ENCODE results near the gene SLCO2A1. TPM values are rescaled to one million over a fixed set of nuclear protein-coding genes. Genes with fewer than 3 reads are reported as not detected.
"Not testable (repeated sequence)": the region's sequence is repeated elsewhere in the genome, so short reads cannot be mapped to it uniquely, and the experiment has no call there.

Gene SLCO2A1
- total RNA-seq (2014; rRNA removed; shearing (Covaris generic)): 0.33 and 2.4 TPM in 2 replicates

DNA sequence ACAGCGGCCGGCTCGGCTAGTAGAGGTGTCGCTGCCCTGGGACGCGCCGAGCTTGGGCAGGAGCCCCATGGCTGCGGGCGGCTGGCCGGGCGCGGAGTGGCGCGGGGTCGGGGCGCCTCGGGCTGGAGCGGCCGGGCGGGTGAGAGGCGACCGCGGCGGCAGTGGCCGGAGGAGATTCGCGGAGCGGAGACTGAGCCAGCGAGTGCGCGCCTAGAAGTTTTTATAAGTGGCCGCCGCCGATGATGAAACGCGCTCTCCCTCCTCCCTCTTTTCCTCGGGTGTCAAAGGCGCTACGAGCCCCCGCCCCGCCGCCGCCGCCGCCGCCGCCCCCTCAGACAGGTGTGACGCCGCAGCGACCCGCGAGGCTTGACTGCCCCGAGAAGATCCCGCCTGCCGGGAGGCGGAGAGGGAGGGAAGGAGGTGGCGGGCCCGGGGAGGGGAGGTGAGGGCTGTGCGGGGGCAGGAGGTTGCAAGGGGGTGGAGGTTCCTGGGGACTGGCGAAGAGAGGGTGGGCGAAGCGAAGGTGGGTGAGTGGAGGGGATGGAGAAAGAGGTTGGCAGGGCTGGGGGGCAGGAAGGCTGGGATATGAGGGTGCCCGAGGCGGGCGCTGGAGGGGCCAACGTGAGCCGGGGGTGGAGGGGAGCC, at the start of gene SLCO2A1:
TSS of gene SLCO2A1 (minus strand) at position 192 of the 645 bp plus-strand sequence. CDS start at position 69, 123 bp downstream.
- H3K27me3 ChIP-seq (ENCODE audit: control insufficient read depth, insufficient read depth, low read length): peaks cover 30% of the 10 kb centered on the region
- peak within 1 kb of the TSS; percentile 67 for H3K4me3 ChIP-seq (ENCODE audit: insufficient read depth, low read depth, low read length)
- no peaks in the 10 kb centered on the region for H3K36me3 ChIP-seq (replicated peaks; ENCODE audit: control insufficient read depth, insufficient read depth, low read length)
- DNase-seq: peak; percentile 90

DNA sequence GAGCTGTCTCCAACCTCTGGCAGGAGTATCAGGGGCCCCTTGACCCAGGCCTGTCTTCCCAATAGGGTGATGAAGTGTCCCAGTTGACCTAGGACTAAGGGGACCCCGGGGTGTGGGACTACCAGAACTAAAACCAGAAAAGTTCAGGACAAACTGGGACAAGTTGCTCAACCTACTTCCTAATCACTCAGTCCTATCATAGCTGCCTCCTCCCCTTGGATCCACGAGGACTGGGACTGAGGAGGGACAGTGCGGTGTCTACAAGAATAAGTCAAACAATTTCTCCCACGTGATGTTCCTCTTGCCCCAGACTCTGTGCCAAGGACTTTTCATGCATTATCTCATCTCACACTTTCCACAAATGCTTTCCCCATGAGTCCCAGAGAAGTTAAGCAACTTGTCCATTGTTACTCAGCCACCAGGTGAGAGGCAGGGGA, 49.4 kb upstream of the SLCO2A1 start:
- no peaks in the 10 kb centered on the region for H3K27me3 ChIP-seq (ENCODE audit: control insufficient read depth, insufficient read depth, low read length)
- no peak for DNase-seq
- H3K36me3 ChIP-seq (replicated peaks; ENCODE audit: control insufficient read depth, insufficient read depth, low read length): no peaks in the 10 kb centered on the region
- H3K4me3 ChIP-seq (ENCODE audit: insufficient read depth, low read depth, low read length): no peak overlapping the region

DNA sequence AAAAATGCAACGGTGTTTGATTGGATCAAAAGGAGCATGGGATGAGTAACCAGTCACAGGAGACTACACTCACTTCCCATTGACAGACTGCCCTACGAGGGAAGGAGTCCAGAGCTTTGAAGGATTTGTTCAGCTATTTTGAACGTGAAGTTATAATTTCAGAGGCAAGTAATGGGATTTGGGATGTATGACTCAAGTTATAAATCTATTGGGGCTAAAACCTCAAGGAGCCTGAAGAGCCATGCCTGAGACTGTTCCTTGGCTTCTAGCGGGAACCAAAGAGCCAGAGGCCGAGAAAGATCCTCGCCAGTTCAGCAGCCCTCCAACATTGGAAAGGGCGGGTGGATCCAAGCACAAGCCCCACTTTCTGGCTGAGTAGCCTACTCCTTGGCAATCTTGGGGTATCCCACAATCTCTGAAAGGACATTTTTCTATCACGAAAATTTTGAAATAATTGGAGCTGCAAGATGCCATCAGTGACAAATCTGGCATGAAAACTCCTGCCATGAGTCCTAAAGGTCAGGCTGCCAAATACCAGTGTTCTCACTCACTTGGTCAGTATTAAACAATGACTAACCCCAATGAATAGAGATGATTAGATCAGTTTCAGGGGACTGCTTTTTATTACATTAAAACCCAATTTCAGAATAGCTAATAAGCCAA, 48.6 kb upstream of the SLCO2A1 start:
- no peaks in the 10 kb centered on the region for H3K36me3 ChIP-seq (replicated peaks; ENCODE audit: control insufficient read depth, insufficient read depth, low read length)
- H3K4me3 ChIP-seq (ENCODE audit: insufficient read depth, low read depth, low read length): no peak overlapping the region
- no peaks in the 10 kb centered on the region for H3K27me3 ChIP-seq (ENCODE audit: control insufficient read depth, insufficient read depth, low read length)
- DNase-seq: no peak

DNA sequence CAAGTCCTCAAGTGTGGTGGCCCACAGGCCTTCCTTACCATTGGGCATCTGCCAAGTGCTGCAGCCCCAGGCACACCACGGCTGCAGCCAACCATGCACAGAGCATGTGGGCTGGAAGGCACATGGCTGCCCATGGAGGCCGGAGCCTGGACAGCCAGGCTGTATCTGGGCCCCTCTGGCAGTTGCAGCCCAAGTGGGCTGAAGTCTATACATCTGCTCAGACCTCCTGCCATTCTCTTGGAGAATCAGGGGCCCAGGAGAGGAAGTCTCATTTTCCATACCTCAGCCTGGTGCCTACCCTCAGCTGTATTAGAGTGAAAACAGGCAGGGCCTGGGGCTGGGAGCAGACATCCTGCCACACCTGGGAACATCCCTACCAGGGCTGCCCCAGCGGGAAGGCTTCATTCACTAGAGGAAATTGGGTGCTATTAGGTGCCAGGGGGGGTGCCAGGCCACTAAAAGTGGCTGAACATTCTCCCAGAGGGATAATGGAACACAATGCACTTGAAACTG, 48.0 kb upstream of the SLCO2A1 start:
- no peak overlapping the region for H3K4me3 ChIP-seq (ENCODE audit: insufficient read depth, low read depth, low read length)
- H3K36me3 ChIP-seq (replicated peaks; ENCODE audit: control insufficient read depth, insufficient read depth, low read length): no peaks in the 10 kb centered on the region
- DNase-seq: no peak
- H3K27me3 ChIP-seq (ENCODE audit: control insufficient read depth, insufficient read depth, low read length): no peaks in the 10 kb centered on the region

DNA sequence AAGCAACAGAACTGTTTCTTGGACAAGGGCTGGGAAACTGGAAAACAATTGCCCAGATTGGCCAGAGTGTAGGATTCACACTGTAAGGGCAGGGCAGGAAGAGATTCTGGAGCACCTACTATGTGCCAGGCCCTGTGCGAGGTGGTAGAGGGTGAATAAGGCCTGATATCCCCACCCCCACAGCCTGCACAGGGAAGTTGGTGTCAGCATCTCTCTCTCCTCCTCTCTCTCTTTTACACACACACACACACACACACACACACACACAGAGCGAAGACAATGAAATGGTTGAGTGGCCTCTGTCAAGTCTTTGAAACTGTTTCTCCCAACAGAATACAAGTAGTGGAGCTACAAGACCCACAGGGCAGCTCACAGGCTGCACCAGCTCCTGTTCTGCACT, 47.1 kb upstream of the SLCO2A1 start:
- no peak for DNase-seq
- Histone ChIP-seq H3K27me3 (ENCODE audit: control insufficient read depth, insufficient read depth, low read length) (no peaks in the 10 kb centered on the region), H3K36me3 (replicated peaks; ENCODE audit: control insufficient read depth, insufficient read depth, low read length) (no peaks in the 10 kb centered on the region), H3K4me3 (ENCODE audit: insufficient read depth, low read depth, low read length) (no peak overlapping the region)

DNA sequence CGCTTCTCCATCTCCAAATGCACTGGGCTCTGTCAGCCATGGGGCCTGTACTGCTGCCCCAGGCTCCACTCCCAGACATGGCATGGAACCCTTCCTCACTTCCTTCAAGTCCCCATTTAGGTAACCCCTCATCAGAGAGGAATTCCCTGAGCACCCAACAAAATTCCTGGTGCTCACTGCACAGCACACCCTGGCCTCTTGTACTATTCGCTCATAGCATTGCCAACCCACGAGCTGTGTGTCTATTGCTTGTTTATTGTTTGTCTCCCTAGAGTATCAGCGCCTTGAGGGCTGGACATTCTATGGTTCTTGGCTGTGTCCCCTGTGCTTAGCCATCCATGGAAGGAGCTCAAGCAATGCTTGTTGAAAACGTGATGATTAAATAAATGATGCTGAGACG, 46.1 kb upstream of the SLCO2A1 start:
- no peak for DNase-seq
- Histone ChIP-seq H3K4me3 (ENCODE audit: insufficient read depth, low read depth, low read length) (no peak overlapping the region), H3K27me3 (ENCODE audit: control insufficient read depth, insufficient read depth, low read length) (no peaks in the 10 kb centered on the region), H3K36me3 (replicated peaks; ENCODE audit: control insufficient read depth, insufficient read depth, low read length) (no peaks in the 10 kb centered on the region)

DNA sequence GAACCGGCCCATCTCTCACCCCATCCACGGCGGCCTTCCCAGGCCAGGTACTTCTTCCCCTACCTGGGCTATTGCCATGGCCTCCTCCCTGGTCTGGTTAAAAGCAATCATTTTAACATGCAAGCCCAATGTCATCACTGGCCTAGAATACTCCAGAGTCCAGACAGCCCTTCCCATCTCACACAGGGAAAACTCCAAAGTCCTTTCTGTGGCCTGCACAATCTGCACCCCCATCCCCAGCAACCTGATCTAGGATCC, 45.8 kb upstream of the SLCO2A1 start:
- Histone ChIP-seq H3K27me3 (ENCODE audit: control insufficient read depth, insufficient read depth, low read length) (no peaks in the 10 kb centered on the region), H3K4me3 (ENCODE audit: insufficient read depth, low read depth, low read length) (no peak overlapping the region), H3K36me3 (replicated peaks; ENCODE audit: control insufficient read depth, insufficient read depth, low read length) (no peaks in the 10 kb centered on the region)
- DNase-seq: no peak

DNA sequence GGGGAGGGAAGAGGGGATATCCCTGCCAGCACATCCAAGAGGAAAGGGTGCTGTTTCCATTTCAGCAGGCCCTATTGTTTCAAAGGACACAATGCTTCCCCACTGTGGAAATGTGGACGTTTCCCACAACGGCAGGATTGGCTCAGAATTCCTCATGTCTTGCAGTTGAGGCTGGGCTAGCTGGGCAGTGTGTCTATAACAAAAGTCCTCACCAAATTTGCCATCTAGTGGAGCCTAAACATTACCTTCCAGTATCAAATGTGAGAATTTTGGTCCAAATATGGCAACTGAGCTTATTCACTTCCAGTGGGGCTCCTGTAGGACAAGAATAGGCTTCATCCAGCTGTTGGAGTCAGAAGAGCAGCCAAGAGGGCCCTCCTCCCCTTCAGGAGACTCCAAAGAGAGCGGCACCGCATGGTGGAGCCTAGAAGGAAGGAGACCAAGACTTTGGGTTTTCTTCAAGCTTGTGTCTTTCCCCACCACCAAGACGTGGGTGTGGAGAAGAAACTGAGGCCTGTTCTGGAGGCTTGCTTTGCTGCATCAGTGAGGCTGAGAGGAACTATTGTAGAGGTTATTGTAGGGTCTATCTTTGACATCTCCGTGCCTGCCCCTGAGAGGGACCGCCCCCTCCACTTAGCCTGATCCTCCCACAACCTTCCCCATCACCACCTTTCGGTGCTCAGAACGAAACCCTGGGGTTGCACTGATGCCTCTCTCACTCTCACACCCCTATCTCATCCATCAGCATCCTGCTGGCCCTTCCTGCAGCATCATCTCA, 45.3 kb upstream of the SLCO2A1 start:
- DNase-seq: no peak
- Histone ChIP-seq H3K4me3 (ENCODE audit: insufficient read depth, low read depth, low read length) (no peak overlapping the region), H3K27me3 (ENCODE audit: control insufficient read depth, insufficient read depth, low read length) (no peaks in the 10 kb centered on the region), H3K36me3 (replicated peaks; ENCODE audit: control insufficient read depth, insufficient read depth, low read length) (no peaks in the 10 kb centered on the region)

DNA sequence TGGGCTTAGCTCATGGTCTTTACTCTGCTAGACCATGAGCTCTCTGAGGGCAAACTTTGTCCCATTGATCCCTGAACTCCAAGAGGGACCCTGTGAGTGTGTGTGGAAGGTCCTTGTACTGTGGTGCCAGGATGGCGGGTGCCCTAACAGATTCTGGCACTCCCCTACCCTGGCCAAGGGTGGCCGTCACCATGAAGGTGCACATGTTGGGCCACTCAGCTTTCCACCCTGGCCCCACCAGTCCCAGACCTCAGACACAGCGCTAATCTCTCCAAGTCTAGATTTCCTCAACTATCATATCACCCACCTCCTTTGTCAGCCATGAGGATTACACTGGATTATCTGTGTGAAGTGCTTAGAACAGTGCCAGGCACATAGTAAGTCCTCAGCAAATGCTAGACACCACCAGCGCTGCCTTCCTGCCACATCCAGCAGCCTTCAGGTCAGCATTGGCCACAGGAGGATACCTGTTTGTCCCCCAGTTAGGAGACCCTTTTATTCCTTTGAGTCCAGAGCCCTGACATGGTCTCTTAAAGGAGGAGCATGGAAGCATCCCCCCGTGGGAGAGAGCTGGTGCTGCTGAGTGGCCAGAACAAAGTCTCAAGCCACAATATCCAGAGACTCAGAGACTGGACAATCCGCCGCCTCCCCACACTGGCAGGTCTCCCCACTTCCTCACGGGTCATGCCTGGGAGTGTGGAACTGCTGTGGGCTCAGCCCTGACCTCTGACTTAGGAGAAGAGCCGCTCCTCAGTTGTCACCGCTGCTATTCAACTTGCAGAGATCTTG, 44.5 kb upstream of the SLCO2A1 start:
- Histone ChIP-seq H3K36me3 (replicated peaks; ENCODE audit: control insufficient read depth, insufficient read depth, low read length) (no peaks in the 10 kb centered on the region), H3K27me3 (ENCODE audit: control insufficient read depth, insufficient read depth, low read length) (no peaks in the 10 kb centered on the region), H3K4me3 (ENCODE audit: insufficient read depth, low read depth, low read length) (no peak overlapping the region)
- no peak for DNase-seq

DNA sequence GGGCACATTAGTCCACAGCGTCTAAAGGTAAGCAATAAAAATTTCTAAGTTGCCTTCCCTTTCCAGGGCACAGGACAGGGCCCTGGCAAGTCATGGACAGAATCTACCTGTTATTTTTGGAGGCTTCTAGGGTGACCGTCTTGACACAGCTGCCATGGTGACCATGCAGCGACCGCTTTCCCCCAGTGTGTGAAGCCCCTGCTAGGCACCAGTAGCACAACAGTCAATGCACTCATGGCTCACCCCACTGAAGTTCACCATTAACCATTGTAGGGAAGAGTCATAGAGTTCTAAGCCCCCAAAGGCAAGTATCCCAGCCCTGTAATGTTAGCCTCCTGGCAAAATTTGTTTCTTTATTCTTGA, 43.8 kb upstream of the SLCO2A1 start:
- no peak for DNase-seq
- H3K4me3 ChIP-seq (ENCODE audit: insufficient read depth, low read depth, low read length): no peak overlapping the region
- H3K27me3 ChIP-seq (ENCODE audit: control insufficient read depth, insufficient read depth, low read length): no peaks in the 10 kb centered on the region
- no peaks in the 10 kb centered on the region for H3K36me3 ChIP-seq (replicated peaks; ENCODE audit: control insufficient read depth, insufficient read depth, low read length)

DNA sequence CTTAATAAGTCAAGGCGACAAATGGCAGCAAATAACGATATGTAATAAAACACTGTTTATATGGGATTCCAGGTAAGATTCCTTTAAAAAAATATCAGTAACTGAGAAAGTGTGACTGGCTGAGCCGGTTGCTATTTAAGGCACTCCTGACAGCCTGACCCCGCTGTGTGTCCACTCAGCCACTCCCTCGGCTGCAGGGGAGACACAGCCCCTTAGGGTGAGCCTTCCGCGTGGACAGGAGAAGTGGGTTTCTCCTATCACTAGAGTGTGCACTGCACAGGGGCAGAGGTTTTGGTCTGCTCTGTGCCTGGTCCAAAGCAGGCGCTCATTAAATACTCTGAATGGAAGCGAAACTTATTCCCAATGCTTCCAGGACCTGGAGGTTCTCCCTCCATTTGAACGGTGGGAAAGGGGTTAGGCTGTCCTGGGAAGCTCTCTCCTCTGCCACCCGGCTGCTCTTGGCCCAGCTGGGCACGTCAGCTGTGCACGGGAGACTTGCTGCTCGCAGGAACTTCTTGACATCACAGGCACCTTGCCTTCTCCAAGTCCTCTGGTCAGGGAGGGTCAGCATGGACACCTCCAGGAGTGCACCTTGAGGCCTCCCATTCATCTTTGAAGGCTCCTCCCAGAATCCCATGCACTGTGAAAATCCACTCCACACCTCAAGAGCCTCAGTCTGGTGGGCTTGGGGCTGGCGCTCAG, 43.3 kb upstream of the SLCO2A1 start:
- Histone ChIP-seq H3K4me3 (ENCODE audit: insufficient read depth, low read depth, low read length) (no peak overlapping the region), H3K36me3 (replicated peaks; ENCODE audit: control insufficient read depth, insufficient read depth, low read length) (no peaks in the 10 kb centered on the region), H3K27me3 (ENCODE audit: control insufficient read depth, insufficient read depth, low read length) (no peaks in the 10 kb centered on the region)
- no peak for DNase-seq

DNA sequence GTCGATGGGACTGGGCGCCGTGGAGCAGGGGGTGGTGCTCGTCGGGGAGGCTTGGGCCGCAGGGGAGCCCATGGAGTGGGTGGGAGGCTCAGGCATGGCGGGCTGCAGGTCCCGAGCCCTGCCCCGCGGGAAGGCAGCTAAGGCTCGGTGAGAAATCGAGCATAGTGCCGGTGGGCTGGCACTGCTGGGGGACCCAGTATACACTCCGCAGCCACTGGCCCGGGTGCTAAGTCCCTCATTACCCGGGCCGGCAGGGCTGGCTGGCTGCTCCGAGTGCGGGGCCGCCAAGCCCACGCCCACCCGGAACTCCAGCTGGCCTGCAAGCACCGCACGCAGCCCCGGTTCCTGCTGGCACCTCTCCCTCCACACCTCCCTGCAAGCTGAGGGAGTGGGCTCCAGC, 40.6 kb upstream of the SLCO2A1 start:
- not testable (repeated sequence) for H3K4me3 ChIP-seq (ENCODE audit: insufficient read depth, low read depth, low read length); H3K27me3 ChIP-seq (ENCODE audit: control insufficient read depth, insufficient read depth, low read length); DNase-seq; H3K36me3 ChIP-seq (replicated peaks; ENCODE audit: control insufficient read depth, insufficient read depth, low read length)

DNA sequence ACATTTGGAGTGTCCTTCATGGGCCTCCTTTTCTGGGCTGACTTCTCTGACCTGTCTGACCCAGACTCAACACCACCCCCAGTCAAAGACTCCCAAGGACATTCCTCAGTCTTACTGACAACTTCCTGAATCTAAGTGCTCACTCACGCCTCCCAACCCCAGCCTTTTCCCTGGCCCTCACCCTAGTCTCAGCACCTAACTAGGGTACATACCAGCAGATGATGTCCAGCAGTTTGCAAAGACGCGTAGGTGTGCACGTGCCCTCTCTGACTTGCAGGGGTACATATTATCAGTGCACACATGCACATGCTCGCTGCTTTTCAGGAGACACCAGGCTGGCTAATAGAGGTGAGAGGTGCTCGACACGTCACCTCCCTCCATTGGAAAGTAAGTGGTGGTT, 38.7 kb upstream of the SLCO2A1 start:
- Histone ChIP-seq H3K36me3 (replicated peaks; ENCODE audit: control insufficient read depth, insufficient read depth, low read length) (no peaks in the 10 kb centered on the region), H3K4me3 (ENCODE audit: insufficient read depth, low read depth, low read length) (no peak overlapping the region), H3K27me3 (ENCODE audit: control insufficient read depth, insufficient read depth, low read length) (no peaks in the 10 kb centered on the region)
- DNase-seq: no peak

DNA sequence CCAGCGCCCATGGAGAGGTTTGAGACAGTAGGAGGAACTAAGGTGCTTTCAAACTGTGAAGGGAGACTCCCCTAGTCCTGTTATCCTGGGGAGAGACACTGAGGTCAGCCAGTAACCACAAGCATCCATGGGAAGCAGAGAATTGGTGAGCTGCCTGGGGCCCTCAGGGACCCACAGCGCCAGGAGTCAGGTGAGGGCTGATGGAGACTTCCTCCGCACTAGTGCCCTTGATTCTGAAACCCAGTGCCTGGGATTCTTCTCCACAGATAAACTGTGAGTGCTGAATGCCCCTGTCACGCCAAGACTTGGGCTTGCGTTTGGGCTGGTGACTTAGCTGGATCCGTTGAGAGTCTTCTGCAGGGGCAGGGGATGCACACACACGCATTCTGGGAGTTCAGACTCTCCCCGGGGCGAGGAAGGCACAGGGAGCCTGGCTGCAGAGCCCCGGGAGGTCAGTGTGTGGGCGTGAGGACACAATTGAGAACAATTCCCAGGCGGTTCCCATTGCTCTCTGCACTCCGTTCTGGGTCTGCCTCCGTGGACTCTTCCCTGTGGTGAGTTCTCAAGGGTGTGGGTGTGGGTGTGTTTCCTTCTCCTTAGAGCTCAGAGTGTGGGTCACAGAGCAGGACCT, 37.9 kb upstream of the SLCO2A1 start:
- DNase-seq: no peak
- H3K36me3 ChIP-seq (replicated peaks; ENCODE audit: control insufficient read depth, insufficient read depth, low read length): no peaks in the 10 kb centered on the region

More for the DNA sequence above, 37.9 kb upstream of the SLCO2A1 start:
- H3K4me3 ChIP-seq (ENCODE audit: insufficient read depth, low read depth, low read length): no peak overlapping the region
- H3K27me3 ChIP-seq (ENCODE audit: control insufficient read depth, insufficient read depth, low read length): no peaks in the 10 kb centered on the region
